NB4 (cell line): ENCODE measurements around the gene ARPP21.

ENCODE experiments used
- POLR2A ChIP-seq: IDR thresholded peaks from 2 replicates; pipeline ENCODE4 v1.6.1; 2011; ENCODE audit warnings: mild to moderate bottlenecking; ENCODE audit not compliant: insufficient read length; ENCODE audit errors: extremely low read depth
- TF ChIP-seq, protein P1 (sequence below): IDR thresholded peaks from one replicate; pipeline ENCODE4 v1.5.1; 2012; ENCODE audit warnings: low read depth, low read length

DNA sequence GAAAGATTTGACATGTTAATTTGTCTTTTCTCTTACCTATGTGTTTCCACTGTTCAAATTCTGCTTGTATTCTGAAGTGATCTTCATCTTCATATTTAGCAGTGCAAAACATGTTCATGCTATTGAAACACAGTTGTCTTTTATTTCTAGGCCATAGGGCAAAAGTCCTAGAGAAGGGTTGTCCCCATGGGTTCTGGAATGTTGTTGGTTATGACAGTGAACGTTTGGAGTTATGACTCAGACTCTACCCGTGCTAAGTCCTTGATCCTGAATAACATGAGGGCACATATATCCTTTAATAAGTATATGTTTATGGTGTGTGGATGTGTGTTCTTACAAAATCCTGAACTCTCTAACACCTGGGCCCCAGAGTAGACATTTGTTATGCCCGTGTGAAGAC lies 23.0 kb upstream of the ARPP21 start:
- TF ChIP-seq, protein P1, sequence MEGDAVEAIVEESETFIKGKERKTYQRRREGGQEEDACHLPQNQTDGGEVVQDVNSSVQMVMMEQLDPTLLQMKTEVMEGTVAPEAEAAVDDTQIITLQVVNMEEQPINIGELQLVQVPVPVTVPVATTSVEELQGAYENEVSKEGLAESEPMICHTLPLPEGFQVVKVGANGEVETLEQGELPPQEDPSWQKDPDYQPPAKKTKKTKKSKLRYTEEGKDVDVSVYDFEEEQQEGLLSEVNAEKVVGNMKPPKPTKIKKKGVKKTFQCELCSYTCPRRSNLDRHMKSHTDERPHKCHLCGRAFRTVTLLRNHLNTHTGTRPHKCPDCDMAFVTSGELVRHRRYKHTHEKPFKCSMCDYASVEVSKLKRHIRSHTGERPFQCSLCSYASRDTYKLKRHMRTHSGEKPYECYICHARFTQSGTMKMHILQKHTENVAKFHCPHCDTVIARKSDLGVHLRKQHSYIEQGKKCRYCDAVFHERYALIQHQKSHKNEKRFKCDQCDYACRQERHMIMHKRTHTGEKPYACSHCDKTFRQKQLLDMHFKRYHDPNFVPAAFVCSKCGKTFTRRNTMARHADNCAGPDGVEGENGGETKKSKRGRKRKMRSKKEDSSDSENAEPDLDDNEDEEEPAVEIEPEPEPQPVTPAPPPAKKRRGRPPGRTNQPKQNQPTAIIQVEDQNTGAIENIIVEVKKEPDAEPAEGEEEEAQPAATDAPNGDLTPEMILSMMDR = no peak
- TF ChIP-seq POLR2A = no peak
